Liver (tissue), 9 donors: ENCODE results near the gene CDH9. TPM values are rescaled to one million over a fixed set of nuclear protein-coding genes. Genes with fewer than 3 reads are reported as not detected.

Source experiments
- DNase-seq: peaks from one replicate; pipeline ENCODE4 v3.0.0-alpha.2; 2017; ENCODE audit warnings: low spot score
- H3K27ac ChIP-seq, 2 donors: one replicate each; pipeline ENCODE4 v1.7.0; 2013; ENCODE audit warnings: inconsistent platforms in 2 of 2, low read length in 2 of 2, control low read depth in 1 of 2, low read depth in 1 of 2, mild to moderate bottlenecking in 1 of 2
- H3K27me3 ChIP-seq, 4 donors: one replicate each; pipeline versions ENCODE4 v1.6.1 to v1.7.0; 2013; ENCODE audit warnings: low read length in 3 of 4, inconsistent platforms in 1 of 4, mild to moderate bottlenecking in 1 of 4, moderate library complexity in 1 of 4; ENCODE audit not compliant: control insufficient read depth in 4 of 4, insufficient read depth in 4 of 4
- H3K36me3 ChIP-seq, 4 donors: one replicate each; pipeline versions ENCODE4 v1.6.1 to v1.7.0; 2013; ENCODE audit warnings: low read length in 3 of 4, mild to moderate bottlenecking in 3 of 4, low read depth in 1 of 4, moderate library complexity in 1 of 4; ENCODE audit not compliant: control insufficient read depth in 4 of 4, insufficient read depth in 3 of 4
- H3K4me1 ChIP-seq, 4 donors: one replicate each; pipeline versions ENCODE4 v1.6.1 to v1.7.0; 2013; ENCODE audit warnings: low read length in 3 of 4, mild to moderate bottlenecking in 3 of 4, moderate library complexity in 1 of 4; ENCODE audit not compliant: control insufficient read depth in 4 of 4, insufficient read depth in 4 of 4
- H3K4me3 ChIP-seq, 3 donors: one replicate each; pipeline versions ENCODE4 v1.6.1 to v1.7.0; 2013; ENCODE audit warnings: low read length in 3 of 3, control low read depth in 1 of 3, low read depth in 1 of 3, mild to moderate bottlenecking in 1 of 3
- H3K9ac ChIP-seq, 2 donors: one replicate each; pipeline ENCODE4 v1.7.0; 2013; ENCODE audit warnings: low read length in 2 of 2, mild to moderate bottlenecking in 2 of 2, moderate library complexity in 2 of 2, control low read depth in 1 of 2, low read depth in 1 of 2
- H3K9me3 ChIP-seq, 4 donors: one replicate each; pipeline versions ENCODE4 v1.6.1 to v1.7.0; 2013; ENCODE audit warnings: low read length in 3 of 4; ENCODE audit not compliant: control insufficient read depth in 4 of 4
- ATF3 ChIP-seq: IDR thresholded peaks from 2 replicates; pipeline ENCODE4 v1.6.1; 2016; ENCODE audit warnings: antibody characterized with exemption
- CTCF ChIP-seq: fragments of 150-350 bp; IDR thresholded peaks from 2 replicates; pipeline ENCODE4 v1.5.1; 2017; ENCODE audit warnings: improper control_type of control experiment, low read depth, low read length; ENCODE audit not compliant: missing input control
- EGR1 ChIP-seq, 2 donors: IDR thresholded peaks; 2 replicates each; pipeline ENCODE4 v1.6.1; 2016 to 2018; ENCODE audit warnings: antibody characterized with exemption in 2 of 2, low read depth in 2 of 2
- FOXA1 ChIP-seq: IDR thresholded peaks from 2 replicates; pipeline ENCODE4 v1.6.1; 2016; ENCODE audit warnings: antibody characterized with exemption
- FOXA2 ChIP-seq: IDR thresholded peaks from 2 replicates; pipeline ENCODE4 v1.6.1; 2016; ENCODE audit warnings: antibody characterized with exemption
- GABPA ChIP-seq, 2 donors: IDR thresholded peaks in 1 of 2; conservative IDR thresholded peaks in 1 of 2; 2 replicates each; pipeline ENCODE4 v1.6.1; 2016; ENCODE audit warnings: antibody characterized with exemption in 2 of 2, mild to moderate bottlenecking in 1 of 2, moderate library complexity in 1 of 2
- HNF4A ChIP-seq, 2 donors: conservative IDR thresholded peaks; 2 replicates each; pipeline ENCODE4 v1.6.1; 2016; ENCODE audit warnings: antibody characterized with exemption in 2 of 2, mild to moderate bottlenecking in 2 of 2
- HNF4G ChIP-seq: IDR thresholded peaks from 2 replicates; pipeline ENCODE4 v1.6.1; 2016; ENCODE audit warnings: antibody characterized with exemption
- JUND ChIP-seq, 2 donors: IDR thresholded peaks; 2 replicates each; pipeline ENCODE4 v1.6.1; 2016; ENCODE audit warnings: antibody characterized with exemption in 2 of 2
- MAX ChIP-seq: IDR thresholded peaks from 2 replicates; pipeline ENCODE4 v1.6.1; 2016; ENCODE audit warnings: antibody characterized with exemption
- NR2F2 ChIP-seq: IDR thresholded peaks from 2 replicates; pipeline ENCODE4 v1.6.1; 2016; ENCODE audit warnings: antibody characterized with exemption
- RAD21 ChIP-seq, 2 donors: IDR thresholded peaks; 2 replicates each; pipeline ENCODE4 v1.6.1; 2016; ENCODE audit warnings: antibody characterized with exemption in 2 of 2, mild to moderate bottlenecking in 2 of 2
- REST ChIP-seq: IDR thresholded peaks from 2 replicates; pipeline ENCODE4 v1.6.1; 2016; ENCODE audit warnings: antibody characterized with exemption, mild to moderate bottlenecking
- RXRA ChIP-seq, 2 donors: IDR thresholded peaks; 2 replicates each; pipeline ENCODE4 v1.6.1; 2017 to 2018; ENCODE audit warnings: antibody characterized with exemption in 2 of 2, mild to moderate bottlenecking in 1 of 2
- SP1 ChIP-seq: IDR thresholded peaks from 2 replicates; pipeline ENCODE4 v1.6.1; 2018; ENCODE audit warnings: antibody characterized with exemption, mild to moderate bottlenecking
- TAF1 ChIP-seq: conservative IDR thresholded peaks from 2 replicates; pipeline ENCODE4 v1.6.1; 2016; ENCODE audit warnings: antibody characterized with exemption, mild to moderate bottlenecking
- YY1 ChIP-seq: IDR thresholded peaks from 2 replicates; pipeline ENCODE4 v1.6.1; 2016; ENCODE audit warnings: antibody characterized with exemption, mild to moderate bottlenecking
- ZBTB33 ChIP-seq: IDR thresholded peaks from 2 replicates; pipeline ENCODE4 v1.6.1; 2016; ENCODE audit warnings: antibody characterized with exemption
- WGBS: extraction: QIAGEN DNeasy Blood & Tissue Kit; methylation state at CpG from one replicate; pipeline ENCODE4 v1.1.7; 2013; 5-methylcytosine and 5-hydroxymethylcytosine counted together
- polyA plus RNA-seq, 2 donors: library from polyadenylated mRNA; stranded (reverse) in 1 of 2; unstranded in 1 of 2; fragments of 200-250 nt in 1 of 2; fragments of >200 nt in 1 of 2; fragmentation: Nextera tagmentation in 1 of 2; extraction: Ambion mirVana in 1 of 2; gene quantifications; one replicate each; pipeline versions ENCODE4 v1.2.1 to v1.2.3, GENCODE V29; 2013 to 2015
- total RNA-seq, 2 donors: library from RNA; depleted of rRNA; stranded (reverse); fragments of >200 nt; gene quantifications; one replicate each; pipeline ENCODE4 v1.2.3, GENCODE V29; 2014
- donor health status: healthy.
- donor health status: healthy.
- donor health status: healthy.
- donor health status: healthy.
- donor health status: healthy.

Gene CDH9
- total and polyA plus RNA-seq, 4 donors, result not detected

GRCh38 chr5:26883375-26883774 is 155.0 kb downstream of the CDH9 start:
- Histone ChIP-seq H3K36me3 (no peaks in the 10 kb centered on the region), H3K4me1 (no peaks in the 10 kb centered on the region), H3K4me3 (no peak overlapping the region), H3K27me3 (no peaks in the 10 kb centered on the region), H3K9ac (no peak overlapping the region), H3K9me3 (no peaks in the 10 kb centered on the region), H3K27ac (no peak overlapping the region)
- 74% methylated on average over 5 of the region's 5 CpGs for WGBS
- no peak for DNase-seq
- TF ChIP-seq HNF4A (conservative IDR thresholded peaks at IDR 0.05) (no peak), EGR1 (IDR thresholded peaks at IDR 0.05; ENCODE audit: low read depth in 2 of 2) (no peak), TAF1 (no peak), GABPA (IDR thresholded peaks at IDR 0.05 in 1 of 2, conservative IDR thresholded peaks at IDR 0.05 in 1 of 2) (no peak), MAX (no peak), REST (no peak), FOXA1 (no peak), RXRA (IDR thresholded peaks at IDR 0.05) (no peak), RAD21 (IDR thresholded peaks at IDR 0.05) (no peak), FOXA2 (no peak), CTCF (no peak), ZBTB33 (no peak), ATF3 (no peak), YY1 (no peak), JUND (IDR thresholded peaks at IDR 0.05) (no peak), SP1 (no peak)

- Histone ChIP-seq H3K27ac (no peak overlapping the region), H3K4me1 (no peaks in the 10 kb centered on the region), H3K9me3 (no peaks in the 10 kb centered on the region), H3K27me3 (no peaks in the 10 kb centered on the region), H3K36me3 (no peaks in the 10 kb centered on the region), H3K4me3 (no peak overlapping the region), H3K9ac (no peak overlapping the region)
- TF ChIP-seq EGR1 (IDR thresholded peaks at IDR 0.05; ENCODE audit: low read depth in 2 of 2) (no peak), FOXA1 (no peak), HNF4G (no peak), ZBTB33 (no peak), NR2F2 (no peak), ATF3 (no peak)
- no peak for DNase-seq
- 42% methylated on average over 2 of the region's 2 CpGs for WGBS
These were observed 156.5 kb downstream of the CDH9 start for GRCh38 chr5:26881901-26882300.
